HUES64 (cell line): Measurements from ENCODE around the gene GSC2. TPM values are rescaled to one million over a fixed set of nuclear protein-coding genes. Genes with fewer than 3 reads are reported as not detected.

ENCODE experiments used
- H3K27ac ChIP-seq: 2 replicates; pipeline ENCODE4 v1.7.0; 2013; ENCODE audit warnings: low read depth, low read length, inconsistent platforms
- H3K27me3 ChIP-seq: 2 replicates; pipeline ENCODE4 v1.6.1; 2013; ENCODE audit warnings: mild to moderate bottlenecking, low read length; ENCODE audit not compliant: insufficient read depth
- H3K36me3 ChIP-seq: 2 replicates; pipeline ENCODE4 v1.6.1; 2013; ENCODE audit warnings: mild to moderate bottlenecking, low read length; ENCODE audit not compliant: insufficient read depth
- H3K4me1 ChIP-seq: 2 replicates; pipeline ENCODE4 v1.6.1; 2013; ENCODE audit warnings: mild to moderate bottlenecking, low read length, moderate library complexity; ENCODE audit not compliant: insufficient read depth
- H3K4me3 ChIP-seq: 2 replicates; pipeline ENCODE4 v1.5.1; 2013; ENCODE audit warnings: mild to moderate bottlenecking, low read length, moderate library complexity
- H3K9ac ChIP-seq: 2 replicates; pipeline ENCODE4 v1.6.1; 2013; ENCODE audit warnings: mild to moderate bottlenecking, low read depth, low read length
- H3K9me3 ChIP-seq: 2 replicates; pipeline ENCODE4 v1.6.1; 2013; ENCODE audit warnings: low read depth, low read length; ENCODE audit not compliant: insufficient read depth
- WGBS: fragments of 150-250, 120-280 bp; methylation state at CpG from one replicate; pipeline ENCODE4 v1.1.7; 2013; ENCODE audit warnings: missing lambda C conversion rate; 5-methylcytosine and 5-hydroxymethylcytosine counted together
- polyA plus RNA-seq, 2 experiments: library from polyadenylated mRNA; stranded (reverse); fragments of 50-300 nt; gene quantifications; one replicate each; pipeline ENCODE4 v1.2.3, GENCODE V29; 2013

GSC2 gene, protein sequence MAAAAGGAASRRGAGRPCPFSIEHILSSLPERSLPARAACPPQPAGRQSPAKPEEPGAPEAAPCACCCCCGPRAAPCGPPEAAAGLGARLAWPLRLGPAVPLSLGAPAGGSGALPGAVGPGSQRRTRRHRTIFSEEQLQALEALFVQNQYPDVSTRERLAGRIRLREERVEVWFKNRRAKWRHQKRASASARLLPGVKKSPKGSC
- not detected for polyA plus RNA-seq (2013, experiment 1 of 2)
- not detected for polyA plus RNA-seq (2013, experiment 2 of 2)

DNA sequence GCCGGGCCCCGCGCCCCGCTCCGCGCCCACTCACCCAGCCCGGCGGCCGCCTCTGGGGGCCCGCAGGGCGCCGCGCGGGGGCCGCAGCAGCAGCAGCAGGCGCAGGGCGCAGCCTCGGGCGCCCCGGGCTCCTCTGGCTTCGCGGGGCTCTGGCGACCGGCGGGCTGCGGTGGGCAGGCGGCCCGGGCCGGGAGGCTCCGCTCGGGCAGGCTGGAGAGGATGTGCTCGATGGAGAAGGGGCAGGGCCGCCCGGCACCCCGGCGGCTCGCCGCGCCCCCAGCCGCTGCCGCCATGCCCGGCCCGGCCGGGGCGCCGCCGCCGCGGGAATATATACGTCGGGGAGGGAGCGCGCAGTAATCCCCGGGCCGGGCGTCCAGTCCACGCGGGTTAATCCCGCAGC is at the start of gene GSC2:
TSS of gene GSC2 (minus strand) at position 302 of the 400 bp plus-strand sequence. CDS start at position 293, 9 bp downstream.
- H3K36me3 ChIP-seq = no peaks in the 10 kb centered on the region
- H3K9ac ChIP-seq = peak within 1 kb of the TSS; percentile 0; the same call in 1 of the 2 replicates
- H3K9me3 ChIP-seq = peaks cover 4% of the 10 kb centered on the region; the same call in 1 of the 2 replicates
- H3K27ac ChIP-seq = no peak within 1 kb of the TSS
- H3K4me3 ChIP-seq = peak within 1 kb of the TSS; percentile 45
- peaks cover 5% of the 10 kb centered on the region; the same call in 1 of the 2 replicates for H3K4me1 ChIP-seq
- 3% methylated on average over 59 of the region's 59 CpGs for WGBS
- peaks cover 80% of the 10 kb centered on the region for H3K27me3 ChIP-seq

DNA sequence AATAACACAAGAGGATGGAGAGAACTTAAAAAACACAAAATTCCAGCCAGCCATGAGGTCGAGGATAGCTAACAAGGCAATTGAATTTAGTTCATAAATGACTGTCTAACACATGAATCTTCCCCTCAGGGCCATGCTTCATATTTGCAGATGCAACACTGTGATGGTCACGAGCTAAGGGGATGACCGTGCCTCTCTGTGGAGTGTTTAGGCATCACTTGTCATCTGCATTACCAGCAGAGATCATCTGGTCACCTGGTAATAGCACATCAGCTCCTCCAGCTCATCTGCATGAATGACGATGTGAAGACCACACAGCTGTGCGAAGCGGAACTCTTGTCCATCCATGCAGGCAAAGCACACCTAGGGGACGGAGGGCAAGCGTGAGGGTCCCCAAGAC is 49.4 kb upstream of the GSC2 start:
- Histone ChIP-seq H3K27me3 (no peaks in the 10 kb centered on the region), H3K36me3 (peaks cover 18% of the 10 kb centered on the region), H3K27ac (no peak overlapping the region), H3K9ac (no peak overlapping the region), H3K4me3 (no peak overlapping the region), H3K4me1 (no peaks in the 10 kb centered on the region), H3K9me3 (no peaks in the 10 kb centered on the region)
- 93% methylated on average over 8 of the region's 8 CpGs for WGBS

DNA sequence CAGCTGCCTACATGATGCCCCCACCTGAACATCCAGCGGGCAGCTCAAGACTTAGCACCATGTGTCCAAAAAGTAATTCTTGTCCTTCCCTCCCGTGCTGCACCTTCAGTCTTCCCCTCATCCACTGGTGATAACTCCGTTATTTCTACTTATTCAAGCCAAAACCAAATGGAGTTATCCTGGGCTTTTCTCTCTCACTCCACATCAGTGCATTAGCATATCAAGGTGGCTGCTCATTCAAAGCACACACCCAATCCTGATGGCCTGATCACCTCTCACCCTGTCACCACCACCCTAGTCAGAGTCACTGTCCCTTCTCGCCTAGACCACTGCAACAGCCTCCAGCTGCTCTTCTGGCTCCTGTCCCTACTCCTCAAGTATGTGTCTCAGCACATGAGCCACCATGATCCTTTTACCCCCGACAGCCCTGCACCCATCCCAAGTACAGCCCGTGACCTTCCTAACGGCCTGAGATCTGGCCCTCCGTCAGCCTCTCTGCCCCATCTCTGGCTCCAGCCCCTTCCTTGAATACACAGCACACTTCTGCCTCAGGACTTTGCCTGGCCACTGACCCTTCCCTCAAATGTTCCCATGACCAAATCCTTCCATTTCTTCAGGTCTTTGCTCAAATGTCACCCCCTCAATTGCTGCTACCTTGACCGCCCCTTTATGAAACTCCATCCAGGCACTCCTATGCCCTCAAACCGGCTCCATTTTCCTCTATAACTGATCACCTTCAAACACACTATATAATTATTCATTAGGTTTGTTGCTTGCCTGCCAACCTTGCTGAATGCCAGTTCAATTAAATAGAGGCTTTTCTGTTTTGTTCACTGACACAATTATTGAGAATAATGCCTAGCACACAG is 48.1 kb upstream of the GSC2 start:
- 93% methylated on average over 10 of the region's 10 CpGs for WGBS
- no peaks in the 10 kb centered on the region for H3K27me3 ChIP-seq
- H3K9me3 ChIP-seq = no peaks in the 10 kb centered on the region
- H3K27ac ChIP-seq = no peak overlapping the region
- H3K4me1 ChIP-seq = no peaks in the 10 kb centered on the region
- H3K4me3 ChIP-seq = no peak overlapping the region
- peaks cover 18% of the 10 kb centered on the region for H3K36me3 ChIP-seq
- H3K9ac ChIP-seq = no peak overlapping the region

DNA sequence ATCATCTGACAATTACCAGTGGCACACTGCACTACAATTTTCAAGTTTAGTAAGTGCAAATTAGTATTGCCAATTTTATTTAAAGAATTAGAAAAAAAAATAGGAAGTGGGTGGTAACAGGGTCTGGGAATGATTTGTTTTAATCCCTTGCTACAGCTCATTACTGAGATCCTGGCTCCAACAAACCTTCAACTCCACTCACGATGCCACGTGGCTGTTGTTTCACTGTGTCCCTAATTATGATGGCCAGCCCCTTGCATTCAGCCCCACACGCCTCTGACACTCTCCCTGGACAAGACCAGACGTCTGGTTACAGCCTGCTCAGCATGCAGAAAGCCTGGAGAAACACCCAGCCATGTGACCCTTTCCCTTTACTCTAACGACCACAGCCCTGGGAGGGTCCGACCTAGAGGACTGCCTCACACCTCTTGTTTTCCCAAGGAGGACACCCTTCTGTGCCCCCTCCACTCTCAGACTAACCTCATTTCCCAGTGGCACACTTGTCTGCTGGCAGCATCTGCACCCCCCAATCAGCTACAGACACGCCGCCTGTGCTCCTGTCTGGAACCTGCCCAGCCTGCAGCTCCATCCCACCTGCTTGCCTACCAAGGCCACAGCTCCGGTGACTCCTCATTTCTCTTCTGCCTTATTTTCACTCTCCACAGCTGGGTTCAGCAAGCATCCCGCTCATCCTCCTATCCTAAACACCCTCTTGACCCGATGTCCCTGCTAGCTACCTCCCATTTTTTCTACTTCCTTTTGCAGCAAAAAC is 46.9 kb upstream of the GSC2 start:
- H3K4me1 ChIP-seq = no peaks in the 10 kb centered on the region
- H3K36me3 ChIP-seq = peaks cover 18% of the 10 kb centered on the region
- H3K4me3 ChIP-seq = no peak overlapping the region
- H3K27ac ChIP-seq = no peak overlapping the region
- no peaks in the 10 kb centered on the region for H3K27me3 ChIP-seq
- no peak overlapping the region for H3K9ac ChIP-seq
- 91% methylated on average over 11 of the region's 11 CpGs for WGBS
- no peaks in the 10 kb centered on the region for H3K9me3 ChIP-seq

DNA sequence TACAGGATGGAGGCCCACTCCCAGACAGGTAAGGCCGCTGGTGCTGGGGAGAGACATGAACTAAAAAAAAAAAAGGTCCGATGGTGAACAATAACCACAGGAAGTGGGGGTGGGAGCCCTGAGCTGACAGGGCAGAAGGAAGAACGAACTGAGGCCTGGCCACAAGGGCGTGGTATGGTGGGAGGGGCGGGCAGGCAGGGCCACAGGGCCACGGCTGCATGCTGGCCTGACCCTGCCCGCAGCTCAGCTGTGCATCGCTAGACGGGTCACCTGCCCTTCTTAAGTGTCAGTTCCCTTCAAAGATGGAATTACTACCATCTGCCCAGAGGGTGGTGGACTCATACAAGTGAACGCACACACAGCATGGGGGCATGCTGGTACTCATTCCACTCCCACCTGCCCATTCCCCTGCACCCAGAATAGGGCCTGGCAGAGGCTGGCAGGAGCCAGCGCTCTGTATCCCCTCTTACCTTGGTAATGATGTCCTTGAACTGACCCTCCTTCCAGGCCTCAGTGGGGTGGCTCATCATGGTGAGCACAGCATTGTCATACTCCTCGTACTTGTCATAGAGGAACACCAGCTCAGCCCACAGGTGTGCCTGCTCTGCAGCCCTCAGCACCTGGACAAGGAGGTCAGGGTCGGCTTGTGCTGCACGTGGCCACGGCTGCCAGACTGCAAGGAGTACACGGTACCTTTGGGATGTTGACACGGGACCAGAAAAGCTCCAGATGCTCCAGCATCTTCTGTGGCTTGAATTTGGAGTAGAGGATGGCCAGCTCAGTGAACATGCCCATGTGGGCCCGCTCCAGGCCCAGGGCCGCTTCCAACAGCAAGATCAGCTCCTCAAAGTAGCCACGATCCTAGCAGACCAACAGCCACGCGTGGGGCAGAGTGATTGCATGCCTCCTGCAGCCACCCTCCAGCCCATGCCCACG is 46.0 kb upstream of the GSC2 start:
- H3K9ac ChIP-seq = no peak overlapping the region
- no peaks in the 10 kb centered on the region for H3K4me1 ChIP-seq
- H3K9me3 ChIP-seq = no peaks in the 10 kb centered on the region
- peaks cover 18% of the 10 kb centered on the region for H3K36me3 ChIP-seq
- no peak overlapping the region for H3K27ac ChIP-seq
- H3K27me3 ChIP-seq = no peaks in the 10 kb centered on the region
- 94% methylated on average over 23 of the region's 23 CpGs for WGBS
- H3K4me3 ChIP-seq = no peak overlapping the region

DNA sequence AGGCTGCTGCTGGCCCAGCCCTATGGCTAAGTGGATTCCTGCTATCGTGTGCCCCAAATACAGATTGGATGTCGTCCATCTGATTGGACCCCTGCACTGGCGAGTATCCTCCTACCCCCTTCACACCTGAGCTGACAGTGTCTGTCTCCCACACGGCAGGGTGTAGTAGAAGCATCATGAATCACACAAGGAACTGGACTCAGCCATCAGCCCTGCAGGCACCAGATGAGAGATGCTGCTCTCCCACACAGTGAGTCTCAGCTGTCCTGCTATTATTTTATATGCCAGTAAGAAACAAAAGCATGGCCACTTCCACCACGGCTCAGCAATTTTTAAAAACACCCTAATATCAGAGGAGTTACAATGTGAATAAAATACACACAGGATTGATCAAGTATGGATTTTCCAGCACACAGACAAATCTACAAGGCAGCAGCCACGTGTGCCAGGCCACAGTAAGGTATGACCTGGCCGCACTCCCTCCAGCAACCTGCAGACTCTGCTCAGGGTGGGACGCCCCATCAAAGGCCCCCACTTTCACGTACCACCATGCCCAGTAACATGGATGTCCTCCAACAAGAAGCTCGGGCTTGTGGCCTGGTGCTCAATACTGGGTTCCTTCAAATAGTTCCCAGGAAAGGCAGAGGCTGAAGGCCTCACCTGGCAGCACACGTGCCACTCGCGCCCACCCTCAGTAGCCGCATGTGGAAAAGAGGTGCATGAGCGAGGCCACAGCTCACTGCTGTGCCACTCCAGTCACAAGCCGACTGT is 44.9 kb upstream of the GSC2 start:
- Histone ChIP-seq H3K9ac (no peak overlapping the region), H3K4me1 (no peaks in the 10 kb centered on the region), H3K36me3 (peaks cover 16% of the 10 kb centered on the region), H3K9me3 (no peaks in the 10 kb centered on the region), H3K4me3 (no peak overlapping the region), H3K27ac (no peak overlapping the region), H3K27me3 (no peaks in the 10 kb centered on the region)
- 94% methylated on average over 15 of the region's 16 CpGs for WGBS

DNA sequence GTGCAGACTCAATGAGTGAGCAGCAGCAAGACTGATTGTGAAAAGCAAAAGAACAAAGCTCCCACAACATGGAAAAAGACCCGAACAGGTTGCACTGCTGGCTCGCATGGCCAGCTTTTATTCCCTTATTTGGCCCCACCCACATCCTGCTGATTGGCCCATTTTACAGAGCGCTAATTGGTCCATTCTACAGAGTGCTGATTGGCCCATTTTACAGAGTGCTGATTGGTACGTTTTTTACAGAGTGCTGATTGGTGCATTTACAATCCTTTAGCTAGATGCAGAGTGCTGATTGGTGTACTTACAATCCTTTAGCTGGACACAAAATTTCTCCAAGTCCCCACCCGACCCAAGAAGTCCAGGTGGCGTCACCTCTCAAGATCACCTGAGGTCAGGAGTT is 43.8 kb upstream of the GSC2 start:
- WGBS = 95% methylated on average over 6 of the region's 6 CpGs
- no peaks in the 10 kb centered on the region for H3K27me3 ChIP-seq
- H3K9me3 ChIP-seq = no peaks in the 10 kb centered on the region
- H3K4me3 ChIP-seq = no peak overlapping the region
- H3K27ac ChIP-seq = no peak overlapping the region
- H3K36me3 ChIP-seq = peaks cover 7% of the 10 kb centered on the region; the same call in 1 of the 2 replicates
- H3K9ac ChIP-seq = no peak overlapping the region
- H3K4me1 ChIP-seq = no peaks in the 10 kb centered on the region

DNA sequence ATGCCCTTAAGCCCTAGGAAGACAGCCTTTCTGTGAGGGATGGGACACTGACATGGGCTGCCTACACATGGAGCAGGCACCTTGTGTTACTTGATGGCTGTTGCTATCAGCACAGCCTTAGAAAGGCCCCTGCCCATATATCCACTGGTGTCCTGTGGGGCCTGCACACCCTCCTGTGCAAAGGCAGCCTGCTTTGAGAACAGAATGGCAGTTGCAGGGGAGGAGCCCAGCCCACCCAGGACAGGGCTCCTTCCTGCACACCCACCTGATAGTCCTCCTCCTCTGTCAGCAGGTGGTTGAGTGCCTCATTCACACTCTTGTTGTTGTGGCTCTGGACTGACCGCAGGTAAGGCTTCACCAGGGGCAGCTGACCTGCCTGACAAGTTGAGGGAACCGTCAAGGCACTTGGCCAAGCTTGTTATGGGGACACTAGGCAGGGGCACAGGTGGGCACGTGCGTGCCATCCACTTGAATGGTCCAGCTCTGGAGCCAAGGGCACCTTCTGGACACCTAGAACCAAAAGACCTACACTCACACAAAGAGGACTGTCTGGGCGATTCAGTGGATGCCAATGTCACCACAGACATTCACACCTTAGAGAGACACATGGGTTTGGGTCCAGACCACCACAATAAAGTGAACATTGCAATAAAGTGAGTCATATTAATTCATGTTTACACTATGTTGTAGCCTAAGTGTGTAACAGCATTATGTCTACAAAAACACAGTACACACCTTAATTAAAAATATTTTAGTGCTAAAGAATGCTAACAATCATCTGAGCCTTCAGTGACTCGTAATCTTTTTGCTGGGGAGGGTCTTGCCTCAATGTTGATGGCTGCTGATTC is 37.8 kb upstream of the GSC2 start:
- Histone ChIP-seq H3K4me1 (no peaks in the 10 kb centered on the region), H3K9me3 (no peaks in the 10 kb centered on the region), H3K27me3 (no peaks in the 10 kb centered on the region), H3K36me3 (peaks cover 6% of the 10 kb centered on the region; the same call in 1 of the 2 replicates), H3K9ac (no peak overlapping the region), H3K4me3 (no peak overlapping the region), H3K27ac (no peak overlapping the region)
- 92% methylated on average over 6 of the region's 6 CpGs for WGBS

DNA sequence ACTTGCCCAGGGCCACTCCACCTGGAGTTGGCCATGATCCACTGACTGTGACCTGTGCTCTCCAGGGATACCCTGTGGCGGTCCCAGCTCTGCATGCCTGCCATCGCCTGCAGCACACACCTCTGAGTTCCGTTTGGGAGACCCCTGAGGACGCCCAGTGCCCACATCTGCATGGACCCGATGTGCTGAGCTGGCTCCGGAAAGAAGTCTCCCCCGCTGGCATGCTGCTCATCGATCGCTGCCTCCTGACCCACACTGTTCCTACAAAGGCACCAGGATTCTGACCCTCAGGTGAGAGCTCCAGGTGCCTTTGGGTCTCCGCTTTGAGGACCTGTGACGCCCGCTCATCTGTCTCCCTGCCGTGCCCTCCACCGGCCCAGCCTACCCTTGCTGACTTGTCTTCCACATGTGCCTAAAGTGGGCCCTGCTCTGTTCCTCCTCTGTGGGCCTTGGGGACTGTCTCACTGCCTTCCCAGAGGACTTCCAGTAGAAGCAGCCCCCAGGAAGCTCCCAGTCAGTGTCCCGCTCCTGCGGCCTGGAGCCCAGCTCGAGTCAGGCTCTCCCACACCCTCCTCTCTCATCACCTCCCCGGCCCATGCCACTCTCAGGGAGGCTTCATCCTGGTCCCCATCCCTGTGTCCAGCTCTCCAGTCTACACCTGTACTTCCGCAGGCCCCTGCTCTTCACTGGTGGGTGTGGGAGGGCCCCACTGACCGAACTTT is 34.3 kb upstream of the GSC2 start:
- Histone ChIP-seq H3K27me3 (no peaks in the 10 kb centered on the region), H3K36me3 (peaks cover 6% of the 10 kb centered on the region; the same call in 1 of the 2 replicates), H3K4me1 (0 out of 2 replicates have a peak, but pooled peaks cover 4% of the 10 kb centered on the region), H3K9me3 (no peaks in the 10 kb centered on the region), H3K9ac (no peak overlapping the region), H3K4me3 (no peak overlapping the region), H3K27ac (no peak overlapping the region)
- WGBS = 93% methylated on average over 20 of the region's 20 CpGs
